ENCODE measurements around the gene KRTAP3-1.
"Not testable (repeated sequence)": the region's sequence is repeated elsewhere in the genome, so short reads cannot be mapped to it uniquely, and the experiment has no call there.

Gene KRTAP3-1

GRCh38 chr17:41003926-41004325 lies 5.0 kb downstream of the KRTAP3-1 start:
- TF ChIP-seq POLR2A (IDR thresholded peaks at IDR 0.05; ENCODE audit: low read depth, low read length), result no peak
- FAIRE-seq (no peak), DNase-seq (ENCODE audit: insufficient read length, low spot score) (no peak)

- no peak for TF ChIP-seq POLR2A (IDR thresholded peaks at IDR 0.05; ENCODE audit: low read depth, low read length)
- peak; percentile 95 for FAIRE-seq
- DNase-seq (ENCODE audit: insufficient read length, low spot score), result peak; percentile 20
Observed at GRCh38 chr17:41002814-41003213, 6.1 kb downstream of the KRTAP3-1 start.

GRCh38 chr17:41001795-41002194 lies 7.1 kb downstream of the KRTAP3-1 start:
- no peak for TF ChIP-seq POLR2A (IDR thresholded peaks at IDR 0.05; ENCODE audit: low read depth, low read length)
- FAIRE-seq, result no peak
- no peak for DNase-seq (ENCODE audit: insufficient read length, low spot score)

- DNase-seq (ENCODE audit: insufficient read length, low spot score); FAIRE-seq: not testable (repeated sequence)
Observed at GRCh38 chr17:40999563-40999962, 9.4 kb downstream of the KRTAP3-1 start, which contains the start of gene KRTAP3-2. Gene KRTAP3-2 (minus strand): TSS chr17:40999906. CDS start chr17:40999853, 53 bp downstream.

- DNase-seq (ENCODE audit: insufficient read length, low spot score) (no peak), FAIRE-seq (no peak)
- no peak for TF ChIP-seq POLR2A (IDR thresholded peaks at IDR 0.05; ENCODE audit: low read depth, low read length)
Observed at GRCh38 chr17:40997361-40997760, 11.6 kb downstream of the KRTAP3-1 start.

GRCh38 chr17:40996829-40997228 lies 12.1 kb downstream of the KRTAP3-1 start:
- peak; percentile 15 for FAIRE-seq
- no peak for TF ChIP-seq POLR2A (IDR thresholded peaks at IDR 0.05; ENCODE audit: low read depth, low read length)
- DNase-seq (ENCODE audit: insufficient read length, low spot score), result no peak

- DNase-seq (ENCODE audit: insufficient read length, low spot score), result no peak
- FAIRE-seq, result no peak
- no peak for TF ChIP-seq POLR2A (IDR thresholded peaks at IDR 0.05; ENCODE audit: low read depth, low read length)
Observed at GRCh38 chr17:40995116-40995515, 13.8 kb downstream of the KRTAP3-1 start.

- TF ChIP-seq POLR2A (IDR thresholded peaks at IDR 0.05; ENCODE audit: low read depth, low read length), result no peak
- FAIRE-seq (no peak), DNase-seq (ENCODE audit: insufficient read length, low spot score) (no peak)
Observed at GRCh38 chr17:40993839-40994238, 15.1 kb downstream of the KRTAP3-1 start, which contains the start of gene KRTAP3-3. Gene KRTAP3-3 (minus strand): TSS chr17:40994164. CDS start chr17:40994097, 67 bp downstream.

- DNase-seq (ENCODE audit: insufficient read length, low spot score) (no peak), FAIRE-seq (no peak)
- TF ChIP-seq POLR2A (IDR thresholded peaks at IDR 0.05; ENCODE audit: low read depth, low read length), result no peak
Observed at GRCh38 chr17:40993084-40993483, 15.8 kb downstream of the KRTAP3-1 start.

- FAIRE-seq (no peak), DNase-seq (ENCODE audit: insufficient read length, low spot score) (no peak)
- no peak for TF ChIP-seq POLR2A (IDR thresholded peaks at IDR 0.05; ENCODE audit: low read depth, low read length)
Observed at GRCh38 chr17:40992666-40993065, 16.3 kb downstream of the KRTAP3-1 start.

- TF ChIP-seq POLR2A (IDR thresholded peaks at IDR 0.05; ENCODE audit: low read depth, low read length), result no peak
- FAIRE-seq (no peak), DNase-seq (ENCODE audit: insufficient read length, low spot score) (no peak)
Observed at GRCh38 chr17:40986920-40987319, 22.0 kb downstream of the KRTAP3-1 start.

- no peak for TF ChIP-seq POLR2A (IDR thresholded peaks at IDR 0.05; ENCODE audit: low read depth, low read length)
- no peak for FAIRE-seq
- no peak for DNase-seq (ENCODE audit: insufficient read length, low spot score)
Observed at GRCh38 chr17:40984226-40984625, 24.7 kb downstream of the KRTAP3-1 start, which contains the start of gene KRT40. Gene KRT40 (minus strand): TSS chr17:40984326. CDS start chr17:40984273, 53 bp downstream.

GRCh38 chr17:40981115-40981514 lies 27.8 kb downstream of the KRTAP3-1 start:
- TF ChIP-seq POLR2A (IDR thresholded peaks at IDR 0.05; ENCODE audit: low read depth, low read length), result no peak
- DNase-seq (ENCODE audit: insufficient read length, low spot score), result no peak
- no peak for FAIRE-seq

- no peak for TF ChIP-seq POLR2A (IDR thresholded peaks at IDR 0.05; ENCODE audit: low read depth, low read length)
- FAIRE-seq, result no peak
Observed at GRCh38 chr17:40980596-40980995, 28.3 kb downstream of the KRTAP3-1 start.

GRCh38 chr17:40980117-40980516 lies 28.8 kb downstream of the KRTAP3-1 start:
- no peak for FAIRE-seq
- TF ChIP-seq POLR2A (IDR thresholded peaks at IDR 0.05; ENCODE audit: low read depth, low read length), result no peak

More at GRCh38 chr17:40980596-40980995, 28.3 kb downstream of the KRTAP3-1 start:
- no peak for DNase-seq (ENCODE audit: insufficient read length, low spot score)

More at GRCh38 chr17:40980117-40980516, 28.8 kb downstream of the KRTAP3-1 start:
- no peak for DNase-seq (ENCODE audit: insufficient read length, low spot score)

All from H54 (cell line).